Right atrium auricular region (tissue), 2 donors: ENCODE measurements around the gene RASGRF1. TPM values are rescaled to one million over a fixed set of nuclear protein-coding genes. Genes with fewer than 3 reads are reported as not detected.

Experiments used
- DNase-seq: peaks from one replicate; pipeline ENCODE4 v3.0.0-alpha.2; 2019; ENCODE audit warnings: low spot score
- H3K27ac ChIP-seq, 2 donors: fragments of 200-600 bp; sonication (generic); 1 replicate in 1 of 2; 2 replicates in 1 of 2; pipeline ENCODE4 v1.5.1; 2016 to 2019
- H3K27me3 ChIP-seq, 2 donors: fragments of 200-600 bp; sonication (generic); one replicate each; pipeline versions ENCODE4 v1.5.1 to v1.6.0; 2017 to 2019
- H3K36me3 ChIP-seq: fragments of 200-600 bp; sonication (generic); one replicate; pipeline ENCODE4 v1.5.1; 2016
- H3K4me1 ChIP-seq, 2 donors: fragments of 200-600 bp; sonication (generic); one replicate each; pipeline versions ENCODE4 v1.5.1 to v1.6.0; 2017 to 2019
- H3K4me3 ChIP-seq, 2 donors: fragments of 200-600 bp; sonication (generic); 1 replicate in 1 of 2; 2 replicates in 1 of 2; pipeline ENCODE4 v1.5.1; 2017 to 2019; ENCODE audit warnings: mild to moderate bottlenecking in 1 of 2, moderate library complexity in 1 of 2
- H3K9me3 ChIP-seq, 2 donors: fragments of 200-600 bp; sonication (generic); one replicate each; pipeline ENCODE4 v1.5.1; 2019
- CTCF ChIP-seq, 2 donors: fragments of 200-600 bp; sonication (generic); IDR thresholded peaks; one replicate each; pipeline ENCODE4 v1.5.1; 2019; ENCODE audit warnings: antibody characterized with exemption in 2 of 2
- total RNA-seq, 2 donors: library from RNA; depleted of rRNA; stranded (reverse); fragments of >200 nt; gene quantifications; one replicate each; pipeline ENCODE4 v1.1.0, GENCODE V29; 2016

The RASGRF1 gene
- 1 to 10 TPM in 1 of 2 donors, not detected in 1; 1.0 TPM for total RNA-seq

GRCh38 chr15:79090487-79091203 is at the start of gene RASGRF1:
Gene RASGRF1, minus strand, starts transcription at chr15:79090780. Its CDS starts 282 bp downstream, at chr15:79090498.
- no peak for TF ChIP-seq CTCF (IDR thresholded peaks at IDR 0.05)
- H3K27me3 ChIP-seq = peaks cover 11 to 12% of the 10 kb centered on the region in 2 donors
- peak; percentile 11 for DNase-seq

GRCh38 chr15:79136434-79137046 is 46.0 kb upstream of the RASGRF1 start:
- Histone ChIP-seq H3K4me1 (no peaks in the 10 kb centered on the region), H3K27ac (no peak overlapping the region), H3K27me3 (no peaks in the 10 kb centered on the region), H3K36me3 (no peaks in the 10 kb centered on the region), H3K9me3 (peaks cover 0 to 10% of the 10 kb centered on the region in 2 donors), H3K4me3 (no peak overlapping the region)
- no peak for DNase-seq
- no peak for TF ChIP-seq CTCF (IDR thresholded peaks at IDR 0.05)

More at GRCh38 chr15:79090487-79091203, at the start of gene RASGRF1:
- Histone ChIP-seq H3K36me3 (no peaks in the 10 kb centered on the region), H3K4me3 (peak within 1 kb of the TSS in 1 of 2 donors; percentile 37), H3K4me1 (peaks cover 0 to 25% of the 10 kb centered on the region in 2 donors), H3K9me3 (no peaks in the 10 kb centered on the region), H3K27ac (no peak within 1 kb of the TSS)

- TF ChIP-seq CTCF (IDR thresholded peaks at IDR 0.05) = no peak
- no peak overlapping the region for H3K27ac ChIP-seq
- H3K9me3 ChIP-seq = peaks cover 0 to 15% of the 10 kb centered on the region in 2 donors
- DNase-seq = no peak
- no peak overlapping the region for H3K4me3 ChIP-seq
- no peaks in the 10 kb centered on the region for H3K4me1 ChIP-seq
- no peaks in the 10 kb centered on the region for H3K27me3 ChIP-seq
- no peaks in the 10 kb centered on the region for H3K36me3 ChIP-seq
Measured at GRCh38 chr15:79133309-79133708, 42.7 kb upstream of the RASGRF1 start.

- H3K36me3 ChIP-seq = no peaks in the 10 kb centered on the region
- DNase-seq = no peak
- TF ChIP-seq CTCF (IDR thresholded peaks at IDR 0.05) = no peak
- H3K27ac ChIP-seq = no peak overlapping the region
- no peak overlapping the region for H3K4me3 ChIP-seq
- no peaks in the 10 kb centered on the region for H3K27me3 ChIP-seq
- peaks cover 0 to 15% of the 10 kb centered on the region in 2 donors for H3K9me3 ChIP-seq
- no peaks in the 10 kb centered on the region for H3K4me1 ChIP-seq
Measured at GRCh38 chr15:79132770-79133169, 42.2 kb upstream of the RASGRF1 start.

- no peak for DNase-seq
- H3K4me3 ChIP-seq = no peak overlapping the region
- peaks cover 0 to 15% of the 10 kb centered on the region in 2 donors for H3K9me3 ChIP-seq
- H3K27me3 ChIP-seq = no peaks in the 10 kb centered on the region
- TF ChIP-seq CTCF (IDR thresholded peaks at IDR 0.05) = no peak
- no peak overlapping the region for H3K27ac ChIP-seq
- no peaks in the 10 kb centered on the region for H3K36me3 ChIP-seq
- no peaks in the 10 kb centered on the region for H3K4me1 ChIP-seq
Measured at GRCh38 chr15:79132361-79132760, 41.8 kb upstream of the RASGRF1 start.
